ENCODE results near the gene ACKR3.

GRCh38 chr2:236557306-236558030, 12.2 kb upstream of the ACKR3 start:
- TF ChIP-seq NR2C2 (IDR thresholded peaks at IDR 0.05; ENCODE audit: borderline replicate concordance, control insufficient read depth, insufficient read length, low read depth): no peak
- TF ChIP-seq RAD21 (IDR thresholded peaks at IDR 0.05; ENCODE audit: insufficient read depth, low read depth, low read length): no peak
- no peak for TF ChIP-seq RCOR1 (conservative IDR thresholded peaks at IDR 0.05; ENCODE audit: low read depth, low read length)
